ENCODE results near the gene VWA5B2. TPM values are rescaled to one million over a fixed set of nuclear protein-coding genes. Genes with fewer than 3 reads are reported as not detected.

The VWA5B2 gene
- total and polyA plus RNA-seq, 2 experiments from 2014 or later = 0.66 TPM; not detected in 1

GRCh38 chr3:184237211-184237610 lies 7.8 kb downstream of the VWA5B2 start:
- H3K27me3 Mint-ChIP-seq (ENCODE audit: insufficient read depth, low read depth, poor library complexity) = peaks cover 25% of the 10 kb centered on the region
- H3K79me2 ChIP-seq (replicated peaks; ENCODE audit: insufficient read depth) = no peaks in the 10 kb centered on the region
- no peak overlapping the region; the same call in 2 of the 3 replicates for H3K4me3 Mint-ChIP-seq
- no peak overlapping the region for H3K27ac Mint-ChIP-seq
- no peaks in the 10 kb centered on the region for H3K4me1 ChIP-seq (ENCODE audit: insufficient read depth)
- H2AFZ ChIP-seq = no peak overlapping the region
- no peak overlapping the region for H3K4me2 ChIP-seq
- DNase-seq (ENCODE audit: low spot score) (no peak), ATAC-seq (no peak)
- no peaks in the 10 kb centered on the region; the same call in 1 of the 2 replicates for H3K36me3 ChIP-seq (ENCODE audit: insufficient read depth)
- peaks cover 7% of the 10 kb centered on the region; the same call in 1 of the 2 replicates for H4K20me1 ChIP-seq (replicated peaks; ENCODE audit: insufficient read depth)
- no peak overlapping the region for H3K27ac ChIP-seq (ENCODE audit: low read depth)
- H3K9me3 Mint-ChIP-seq = no peaks in the 10 kb centered on the region; the same call in 2 of the 3 replicates
- no peak for TF ChIP-seq CREB1 (CRISPR knock-in tag; IDR thresholded peaks at IDR 0.05; ENCODE audit: low read depth)
- no peak for TF ChIP-seq NANOG (IDR thresholded peaks at IDR 0.05; ENCODE audit: borderline replicate concordance)
- TF ChIP-seq EZH2 (IDR thresholded peaks at IDR 0.05; ENCODE audit: low read depth, unreplicated experiment) = no peak
- TF ChIP-seq EZH2phosphoT487 (IDR thresholded peaks at IDR 0.05; ENCODE audit: unreplicated experiment) = no peak
- no peak for TF ChIP-seq POLR2AphosphoS5 (IDR thresholded peaks at IDR 0.05; ENCODE audit: low read depth)
- TF ChIP-seq STAT1 (IDR thresholded peaks at IDR 0.05; ENCODE audit: unreplicated experiment) = no peak
- TF ChIP-seq CTCF (conservative IDR thresholded peaks at IDR 0.05; ENCODE audit: low read depth in 2 of 2) = no peak
- no peaks in the 10 kb centered on the region for H3F3A ChIP-seq (replicated peaks; ENCODE audit: low read depth)
- H3K4me1 Mint-ChIP-seq = peaks cover 8% of the 10 kb centered on the region
- no peak overlapping the region for H3K4me3 ChIP-seq
- H3K36me3 Mint-ChIP-seq (ENCODE audit: low read depth) = peaks cover under 1% of the 10 kb centered on the region
- peaks cover 34% of the 10 kb centered on the region for H3K27me3 ChIP-seq (ENCODE audit: insufficient read depth)
- no peaks in the 10 kb centered on the region for H3K9me2 ChIP-seq (ENCODE audit: insufficient read depth)

DNA sequence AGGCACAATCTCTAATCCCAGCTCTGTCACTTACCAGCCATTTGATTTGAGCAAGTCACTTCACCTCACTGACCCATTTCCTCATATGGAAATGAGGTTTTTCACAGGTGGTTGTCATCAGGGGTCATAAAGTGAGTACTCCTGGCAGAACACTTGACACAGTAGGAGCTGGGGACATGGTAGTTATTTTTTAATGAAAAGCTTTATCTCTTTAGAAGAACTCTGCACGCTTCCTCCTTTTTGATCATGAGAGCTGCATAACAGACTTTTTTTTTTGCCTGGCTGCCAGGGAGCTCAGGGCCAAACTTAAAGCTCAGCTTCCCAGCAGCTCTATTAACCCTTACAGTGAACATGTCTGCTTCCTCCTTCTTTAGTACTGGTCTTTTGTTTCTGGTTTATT lies 8.4 kb downstream of the VWA5B2 start:
- H3F3A ChIP-seq (replicated peaks; ENCODE audit: low read depth) = no peaks in the 10 kb centered on the region
- no peak overlapping the region for H3K27ac Mint-ChIP-seq
- no peak overlapping the region for H3K4me2 ChIP-seq
- ATAC-seq (no peak), DNase-seq (ENCODE audit: low spot score) (no peak)
- H3K9me2 ChIP-seq (ENCODE audit: insufficient read depth) = no peaks in the 10 kb centered on the region
- H3K9me3 Mint-ChIP-seq = no peaks in the 10 kb centered on the region; the same call in 2 of the 3 replicates
- H3K79me2 ChIP-seq (replicated peaks; ENCODE audit: insufficient read depth) = no peaks in the 10 kb centered on the region
- H3K4me1 ChIP-seq (ENCODE audit: insufficient read depth) = no peaks in the 10 kb centered on the region
- peaks cover 19% of the 10 kb centered on the region for H3K27me3 Mint-ChIP-seq (ENCODE audit: insufficient read depth, low read depth, poor library complexity)
- H3K27ac ChIP-seq (ENCODE audit: low read depth) = no peak overlapping the region
- H2AFZ ChIP-seq = no peak overlapping the region
- no peak overlapping the region for H3K4me3 Mint-ChIP-seq
- peaks cover 12% of the 10 kb centered on the region for H3K4me1 Mint-ChIP-seq
- peaks cover 28% of the 10 kb centered on the region for H3K27me3 ChIP-seq (ENCODE audit: insufficient read depth)
- H3K36me3 Mint-ChIP-seq (ENCODE audit: low read depth) = peaks cover 7% of the 10 kb centered on the region
- no peaks in the 10 kb centered on the region; the same call in 1 of the 2 replicates for H3K36me3 ChIP-seq (ENCODE audit: insufficient read depth)
- no peak overlapping the region for H3K4me3 ChIP-seq
- H4K20me1 ChIP-seq (replicated peaks; ENCODE audit: insufficient read depth) = peaks cover 12% of the 10 kb centered on the region
- TF ChIP-seq JUNB (IDR thresholded peaks at IDR 0.05; ENCODE audit: unreplicated experiment) (no peak), ZNF114 (CRISPR knock-in tag; IDR thresholded peaks at IDR 0.05) (no peak), CTCF (conservative IDR thresholded peaks at IDR 0.05; ENCODE audit: low read depth in 2 of 2) (no peak), STAT1 (IDR thresholded peaks at IDR 0.05; ENCODE audit: unreplicated experiment) (no peak), POLR2AphosphoS5 (IDR thresholded peaks at IDR 0.05; ENCODE audit: low read depth) (no peak), CREB1 (CRISPR knock-in tag; IDR thresholded peaks at IDR 0.05; ENCODE audit: low read depth) (no peak), EZH2 (IDR thresholded peaks at IDR 0.05; ENCODE audit: low read depth, unreplicated experiment) (no peak), ZNF331 (CRISPR knock-in tag; IDR thresholded peaks at IDR 0.05; ENCODE audit: low read depth) (no peak), NANOG (IDR thresholded peaks at IDR 0.05; ENCODE audit: borderline replicate concordance) (no peak), REST (IDR thresholded peaks at IDR 0.05; ENCODE audit: unreplicated experiment) (no peak)
